Spinal cord (tissue), 10 donors: ENCODE results near the gene ELAC2. TPM values are rescaled to one million over a fixed set of nuclear protein-coding genes. Genes with fewer than 3 reads are reported as not detected.

Source experiments
- DNase-seq, 6 donors: peaks; one replicate each; pipeline versions ENCODE4 v3.0.0 to v3.0.0-alpha.2; 2013 to 2015; ENCODE audit warnings: low spot score in 6 of 6, low read depth in 4 of 6
- H3K27ac ChIP-seq: one replicate; pipeline ENCODE4 v1.5.1; 2013; ENCODE audit warnings: low read depth, low read length, control low read depth
- H3K27me3 ChIP-seq: one replicate; pipeline ENCODE4 v1.6.1; 2013; ENCODE audit warnings: low read length; ENCODE audit not compliant: control insufficient read depth, insufficient read depth
- H3K36me3 ChIP-seq: one replicate; pipeline ENCODE4 v1.6.1; 2013; ENCODE audit warnings: low read length; ENCODE audit not compliant: control insufficient read depth, insufficient read depth
- H3K4me1 ChIP-seq: one replicate; pipeline ENCODE4 v1.6.1; 2013; ENCODE audit warnings: low read length; ENCODE audit not compliant: control insufficient read depth, insufficient read depth
- H3K4me3 ChIP-seq: one replicate; pipeline ENCODE4 v1.5.1; 2013; ENCODE audit warnings: low read depth, low read length, control low read depth
- H3K9me3 ChIP-seq: one replicate; pipeline ENCODE4 v1.6.1; 2013; ENCODE audit warnings: low read length; ENCODE audit not compliant: control insufficient read depth, insufficient read depth
- WGBS: methylation state at CpG from one replicate; pipeline ENCODE4 v1.1.5; 2013; ENCODE audit warnings: missing lambda C conversion rate; ENCODE audit not compliant: insufficient coverage; 5-methylcytosine and 5-hydroxymethylcytosine counted together
- polyA plus RNA-seq, 2 donors: library from polyadenylated mRNA; unstranded; fragments of 120-200 nt; gene quantifications; one replicate each; pipeline ENCODE4 v1.2.1, GENCODE V29; 2013; ENCODE audit not compliant: insufficient read length in 2 of 2
- total RNA-seq, 2 donors: library from RNA; depleted of rRNA in 1 of 2; stranded (reverse); fragments of 120-200 nt in 1 of 2; fragments of >200 nt in 1 of 2; gene quantifications; one replicate each; pipeline versions ENCODE4 v1.2.3 to v1.2.4, GENCODE V29; 2013 to 2014
- donor health status: healthy.

The ELAC2 gene
- total and polyA plus RNA-seq, 4 donors = 55.3 to 64.4 (median 58.5) TPM

DNA sequence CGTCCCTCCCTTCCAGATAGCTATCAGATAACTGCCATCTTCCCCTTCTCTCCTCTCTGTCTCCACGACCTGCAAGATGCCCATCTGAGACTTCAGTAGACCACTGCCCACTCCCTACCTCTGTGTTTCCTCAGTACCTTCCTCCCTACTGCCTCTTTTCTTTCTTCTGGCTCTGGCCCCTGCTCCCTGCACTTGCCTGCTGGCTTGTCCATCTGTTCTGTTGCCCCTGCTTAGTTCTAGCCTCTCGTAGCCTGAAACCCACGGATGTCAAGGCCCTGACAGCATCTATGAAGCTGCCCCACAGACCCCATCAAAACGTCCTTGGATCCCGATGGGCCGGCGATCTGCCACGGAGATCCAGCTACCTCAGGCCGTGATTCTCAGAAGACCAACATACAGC is 53.0 kb downstream of the ELAC2 start:
- no peak overlapping the region for H3K27ac ChIP-seq
- 89% methylated on average over 10 of the region's 10 CpGs for WGBS
- peaks cover 13% of the 10 kb centered on the region for H3K36me3 ChIP-seq
- H3K27me3 ChIP-seq = no peaks in the 10 kb centered on the region
- DNase-seq = no peak
- H3K9me3 ChIP-seq = no peaks in the 10 kb centered on the region
- no peak overlapping the region for H3K4me3 ChIP-seq
- H3K4me1 ChIP-seq = no peaks in the 10 kb centered on the region

DNA sequence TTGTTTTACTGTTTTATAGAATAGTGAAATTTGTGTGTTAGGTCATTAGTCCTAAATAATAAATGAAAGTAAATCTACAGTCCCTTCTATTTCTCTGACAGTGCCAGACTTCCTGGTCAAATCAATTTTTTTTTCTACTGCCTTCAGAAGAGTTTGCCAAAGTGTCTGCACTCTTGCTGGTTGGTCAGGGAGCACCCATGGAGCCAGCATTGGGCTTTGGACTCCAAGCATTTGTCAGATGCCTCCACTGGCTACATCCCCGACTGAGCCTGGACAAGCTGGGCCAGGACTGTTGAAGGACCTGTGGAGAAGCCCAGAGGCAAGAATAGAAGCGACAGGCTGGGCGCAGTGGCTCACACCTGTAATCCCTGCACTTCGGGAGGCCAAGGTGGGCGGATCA is 53.7 kb downstream of the ELAC2 start:
- H3K4me1 ChIP-seq = no peaks in the 10 kb centered on the region
- WGBS = 96% methylated on average over 5 of the region's 5 CpGs

DNA sequence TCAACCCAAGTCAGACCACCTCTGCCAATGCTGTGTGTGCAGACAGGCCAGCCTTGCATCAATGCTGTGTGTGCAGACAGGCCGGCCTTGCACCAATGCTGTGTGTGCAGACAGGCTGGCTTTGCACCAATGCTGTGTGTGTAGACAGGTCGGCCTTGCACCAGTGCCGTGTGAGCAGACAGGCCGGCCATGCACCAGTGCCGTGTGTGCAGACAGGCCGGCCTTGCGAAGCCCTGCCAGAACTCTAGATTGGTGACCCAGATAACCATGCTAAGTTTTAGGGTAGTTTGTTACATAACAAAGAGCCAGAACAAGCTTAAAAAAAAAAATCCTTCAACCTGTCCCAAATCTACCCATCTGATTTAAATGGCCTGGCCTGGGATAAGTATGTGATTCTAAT is 54.3 kb downstream of the ELAC2 start:
- Histone ChIP-seq H3K27me3 (no peaks in the 10 kb centered on the region), H3K4me3 (no peak overlapping the region), H3K4me1 (no peaks in the 10 kb centered on the region), H3K9me3 (no peaks in the 10 kb centered on the region), H3K36me3 (peaks cover 16% of the 10 kb centered on the region), H3K27ac (no peak overlapping the region)
- WGBS = 75% methylated on average over 5 of the region's 7 CpGs
- DNase-seq = no peak

More for the DNA sequence above, 53.7 kb downstream of the ELAC2 start:
- Histone ChIP-seq H3K9me3 (no peaks in the 10 kb centered on the region), H3K36me3 (peaks cover 13% of the 10 kb centered on the region), H3K4me3 (no peak overlapping the region), H3K27me3 (no peaks in the 10 kb centered on the region), H3K27ac (no peak overlapping the region)
- DNase-seq = no peak

DNA sequence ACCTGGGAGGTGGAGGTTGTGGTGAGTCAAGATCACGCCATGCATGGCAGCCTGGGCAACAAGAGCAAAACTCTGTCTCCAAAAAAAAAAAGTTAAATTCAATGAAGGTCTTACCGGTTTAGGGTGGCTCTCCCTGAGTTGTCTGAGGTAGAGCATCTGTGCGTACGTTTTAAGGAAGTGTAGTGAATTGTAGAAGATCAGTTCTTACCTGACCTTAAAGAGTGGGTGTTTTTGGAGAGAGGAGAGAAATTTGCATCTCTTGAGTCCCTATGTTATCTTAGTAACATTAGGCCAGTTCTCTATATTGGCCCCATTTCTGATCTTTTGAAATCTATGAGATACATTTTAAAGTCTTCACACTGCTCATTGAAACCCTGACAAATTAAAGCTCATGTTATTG is 56.2 kb downstream of the ELAC2 start:
- 87% methylated on average over 4 of the region's 4 CpGs for WGBS
- Histone ChIP-seq H3K4me3 (no peak overlapping the region), H3K27me3 (no peaks in the 10 kb centered on the region), H3K9me3 (peaks cover 2% of the 10 kb centered on the region), H3K4me1 (no peaks in the 10 kb centered on the region), H3K27ac (no peak overlapping the region), H3K36me3 (peaks cover 21% of the 10 kb centered on the region)
- no peak for DNase-seq

DNA sequence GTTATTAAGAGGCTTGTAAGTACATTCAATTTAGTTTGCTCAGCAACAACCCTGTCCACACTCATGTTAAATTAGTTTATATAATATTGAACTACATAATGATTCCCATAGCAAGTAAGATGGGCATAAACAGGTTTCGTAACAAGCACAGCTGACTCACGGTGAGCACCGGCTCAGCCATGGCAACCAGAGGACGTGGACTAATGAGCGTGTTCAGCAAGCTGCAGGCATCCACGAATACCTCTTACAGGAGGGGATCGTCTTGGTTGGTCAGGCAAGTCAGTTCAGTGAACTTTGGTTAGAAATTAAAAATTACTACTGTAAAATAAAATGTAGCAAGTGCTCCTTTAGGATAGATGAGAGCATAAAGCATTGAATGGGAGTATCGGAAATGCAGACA is 58.4 kb downstream of the ELAC2 start:
- no peak for DNase-seq
- peaks cover 2% of the 10 kb centered on the region for H3K9me3 ChIP-seq
- no peak overlapping the region for H3K27ac ChIP-seq
- no peaks in the 10 kb centered on the region for H3K27me3 ChIP-seq
- WGBS = 80% methylated on average over 4 of the region's 8 CpGs
- no peak overlapping the region for H3K4me3 ChIP-seq
- H3K36me3 ChIP-seq = peaks cover 22% of the 10 kb centered on the region
- no peaks in the 10 kb centered on the region for H3K4me1 ChIP-seq

DNA sequence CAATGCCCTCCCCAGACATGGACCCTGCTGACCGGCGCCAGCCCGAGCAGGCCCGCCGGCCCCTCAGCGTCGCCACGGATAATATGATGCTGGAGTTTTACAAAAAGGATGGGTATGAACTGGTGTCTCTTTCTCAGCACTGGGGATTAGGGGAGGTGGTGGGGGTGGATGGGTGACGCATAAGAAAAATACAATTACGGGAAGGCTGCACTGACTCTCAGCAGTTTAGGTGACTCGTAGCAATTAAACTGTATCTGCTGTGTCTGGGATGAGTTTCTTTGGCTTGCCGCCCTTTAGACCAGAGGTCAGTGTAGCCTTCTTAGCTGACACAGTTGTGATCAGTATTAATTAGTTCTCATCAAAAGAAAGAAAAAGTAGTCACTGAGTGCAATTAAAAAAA is 59.0 kb downstream of the ELAC2 start:
- DNase-seq = no peak
- Histone ChIP-seq H3K27me3 (no peaks in the 10 kb centered on the region), H3K27ac (no peak overlapping the region), H3K36me3 (peaks cover 26% of the 10 kb centered on the region), H3K4me3 (no peak overlapping the region), H3K9me3 (peaks cover 2% of the 10 kb centered on the region), H3K4me1 (no peaks in the 10 kb centered on the region)
- WGBS = 98% methylated on average over 6 of the region's 12 CpGs

DNA sequence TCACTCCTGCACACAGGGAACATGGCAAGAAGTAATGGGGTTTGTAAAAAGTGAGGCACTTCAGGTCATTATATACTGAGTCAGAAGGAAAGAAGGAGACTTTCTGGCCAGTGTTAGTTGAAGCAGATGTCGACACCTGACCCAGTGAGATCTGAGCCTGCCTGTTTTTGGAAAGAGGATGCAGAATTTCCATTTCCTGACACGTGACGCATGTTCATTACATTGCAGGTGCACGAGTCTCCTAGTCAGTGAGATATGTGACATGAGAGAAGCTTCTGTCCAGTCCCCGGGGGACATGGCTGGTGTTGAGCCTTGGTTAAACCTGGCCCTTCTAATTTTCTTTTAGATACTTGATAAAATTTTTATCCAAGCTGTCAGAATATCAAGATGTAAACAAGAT is 62.3 kb downstream of the ELAC2 start:
- Histone ChIP-seq H3K4me1 (no peaks in the 10 kb centered on the region), H3K36me3 (peaks cover 34% of the 10 kb centered on the region), H3K9me3 (peaks cover 2% of the 10 kb centered on the region), H3K27ac (no peak overlapping the region), H3K27me3 (no peaks in the 10 kb centered on the region), H3K4me3 (no peak overlapping the region)
- no peak for DNase-seq
- WGBS = 90% methylated on average over 5 of the region's 5 CpGs

DNA sequence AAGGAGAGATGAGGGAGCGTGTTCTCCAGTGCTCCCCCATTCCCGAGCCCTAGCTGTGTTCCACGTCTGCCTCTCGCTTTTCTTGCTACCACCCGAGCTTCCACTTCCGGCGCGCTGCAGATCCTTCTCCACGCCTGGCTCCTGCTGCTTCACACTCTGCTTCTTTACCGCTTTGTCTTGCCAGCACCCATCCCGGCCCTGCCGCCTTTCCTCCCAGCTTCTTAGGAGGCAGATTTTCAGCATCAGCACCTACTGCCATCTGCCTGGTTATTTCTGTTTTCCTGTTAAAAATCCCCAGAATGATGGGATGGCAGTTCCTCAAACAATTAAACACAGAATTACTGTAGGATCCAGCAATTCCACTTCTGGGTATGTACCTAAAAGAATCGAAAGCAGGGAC is 64.7 kb downstream of the ELAC2 start:
- no peak overlapping the region for H3K27ac ChIP-seq
- H3K27me3 ChIP-seq = no peaks in the 10 kb centered on the region
- DNase-seq = peak in 1 of 6 donors; percentile 65
- no peak overlapping the region for H3K4me3 ChIP-seq
- 96% methylated on average over 12 of the region's 13 CpGs for WGBS
- peaks cover 44% of the 10 kb centered on the region for H3K36me3 ChIP-seq
- no peaks in the 10 kb centered on the region for H3K4me1 ChIP-seq
- H3K9me3 ChIP-seq = peaks cover 2% of the 10 kb centered on the region

DNA sequence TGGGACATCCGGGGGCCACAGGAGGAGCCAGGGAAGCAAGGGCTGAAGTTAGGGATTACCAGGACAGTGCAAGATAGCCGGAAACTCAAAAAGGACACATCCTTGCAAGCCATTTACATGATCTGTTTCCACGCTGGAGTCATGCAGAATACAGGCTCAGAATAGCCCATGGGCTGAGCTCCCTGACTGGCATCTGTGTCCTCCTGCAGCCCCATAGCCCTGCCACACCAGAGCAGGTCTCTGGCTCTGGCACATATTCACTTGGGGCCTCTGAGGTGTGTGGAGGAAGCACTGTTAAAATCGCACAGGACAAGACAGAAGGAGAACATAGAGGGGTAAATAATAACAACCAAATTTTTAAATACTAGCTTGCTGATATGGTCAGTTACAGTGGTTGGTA is 65.8 kb downstream of the ELAC2 start:
- H3K27ac ChIP-seq = no peak overlapping the region
- no peaks in the 10 kb centered on the region for H3K9me3 ChIP-seq
- no peaks in the 10 kb centered on the region for H3K27me3 ChIP-seq
- no peak overlapping the region for H3K4me3 ChIP-seq
- 83% methylated on average over 2 of the region's 4 CpGs for WGBS
- no peak for DNase-seq
- no peaks in the 10 kb centered on the region for H3K4me1 ChIP-seq
- peaks cover 44% of the 10 kb centered on the region for H3K36me3 ChIP-seq

DNA sequence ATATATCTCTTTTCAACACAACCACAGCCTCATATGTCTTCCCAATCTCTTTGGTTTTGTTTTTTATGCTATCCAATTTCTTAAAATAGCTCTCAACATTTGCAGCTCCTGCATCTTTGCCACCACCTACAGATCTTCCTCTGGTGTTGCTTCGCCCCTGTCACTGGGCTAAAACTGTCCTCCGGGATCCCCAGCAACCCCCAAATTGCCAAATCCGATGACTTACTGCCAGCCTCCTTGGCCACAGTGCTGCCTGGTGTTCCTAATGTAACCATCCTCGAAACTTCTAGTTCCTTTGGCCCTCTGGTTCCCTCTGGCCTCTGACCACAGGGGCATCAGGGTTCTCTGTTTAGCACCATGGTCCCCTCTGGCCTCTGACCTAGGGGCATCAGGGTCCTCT is 70.8 kb downstream of the ELAC2 start:
- WGBS = 97% methylated on average over 4 of the region's 4 CpGs
- no peaks in the 10 kb centered on the region for H3K27me3 ChIP-seq
- H3K27ac ChIP-seq = no peak overlapping the region
- H3K36me3 ChIP-seq = peaks cover 28% of the 10 kb centered on the region
- no peak overlapping the region for H3K4me3 ChIP-seq
- no peak for DNase-seq
- no peaks in the 10 kb centered on the region for H3K9me3 ChIP-seq
- no peaks in the 10 kb centered on the region for H3K4me1 ChIP-seq
